CD4-positive, alpha-beta memory T cell (primary cell): ENCODE measurements around the gene DOK1. TPM values are rescaled to one million over a fixed set of nuclear protein-coding genes. Genes with fewer than 3 reads are reported as not detected.
A peak's percentile ranks its signal among the peaks of the same experiment; 100 is the strongest.

Experiments
- CTCF ChIA-PET: fragments of 350-600 bp; sonication (Branson Sonifier 250); formaldehyde crosslinking; loops from one replicate; lab custom pipeline; 2021; ENCODE audit warnings: inconsistent platforms; ENCODE audit not compliant: partially characterized antibody; lab: Charles Lee
- POLR2A ChIA-PET: fragments of 350-600 bp; sonication (Branson Sonifier 250); formaldehyde crosslinking; loops from one replicate; lab custom pipeline; 2021; ENCODE audit not compliant: partially characterized antibody; lab: Charles Lee
- DNase-seq, 5 donors: peaks; one replicate each; pipeline versions ENCODE4 v3.0.0 to v3.0.0-alpha.2; 2020 to 2022; ENCODE audit warnings: mixed read lengths in 1 of 5
- H3K27ac ChIP-seq: one replicate; pipeline ENCODE4 v1.7.0; 2013; ENCODE audit warnings: low read depth, low read length
- H3K27me3 ChIP-seq: 2 replicates; pipeline ENCODE4 v1.7.0; 2013; ENCODE audit warnings: mild to moderate bottlenecking, low read length, moderate library complexity; ENCODE audit not compliant: insufficient read depth
- H3K36me3 ChIP-seq: 2 replicates; pipeline ENCODE4 v1.7.0; 2013; ENCODE audit warnings: mild to moderate bottlenecking, low read length, moderate library complexity; ENCODE audit not compliant: insufficient read depth
- H3K4me1 ChIP-seq: 2 replicates; pipeline ENCODE4 v1.7.0; 2013; ENCODE audit warnings: mild to moderate bottlenecking, low read length, moderate library complexity; ENCODE audit not compliant: insufficient read depth
- H3K4me3 ChIP-seq, 2 donors: one replicate each; pipeline ENCODE4 v1.7.0; 2013; ENCODE audit warnings: low read length in 2 of 2, mild to moderate bottlenecking in 1 of 2
- H3K9me3 ChIP-seq, 2 donors: one replicate each; pipeline ENCODE4 v1.7.0; 2013; ENCODE audit warnings: low read length in 2 of 2, control low read depth in 1 of 2; ENCODE audit not compliant: control insufficient read depth in 1 of 2
- H3K27ac Mint-ChIP-seq, 7 donors: one replicate each; pipeline ENCODE4 v1.8.0; 2020 to 2021; ENCODE audit warnings: mixed read lengths in 7 of 7, mild to moderate bottlenecking in 6 of 7, inconsistent platforms in 3 of 7, moderate library complexity in 3 of 7
- H3K27me3 Mint-ChIP-seq, 2 donors: one replicate each; pipeline ENCODE4 v1.8.0; 2020 to 2021; ENCODE audit warnings: mixed read lengths in 2 of 2
- H3K36me3 Mint-ChIP-seq, 2 donors: one replicate each; pipeline ENCODE4 v1.8.0; 2020 to 2021; ENCODE audit warnings: mixed read lengths in 2 of 2, inconsistent platforms in 1 of 2, mild to moderate bottlenecking in 1 of 2
- H3K4me1 Mint-ChIP-seq, 4 donors: one replicate each; pipeline ENCODE4 v1.8.0; 2020 to 2021; ENCODE audit warnings: mixed read lengths in 4 of 4, mild to moderate bottlenecking in 1 of 4
- H3K4me3 Mint-ChIP-seq, 8 donors: one replicate each; pipeline ENCODE4 v1.8.0; 2020 to 2021; ENCODE audit warnings: mixed read lengths in 8 of 8, mild to moderate bottlenecking in 7 of 8, moderate library complexity in 6 of 8, inconsistent platforms in 3 of 8
- H3K9me3 Mint-ChIP-seq, 8 donors: one replicate each; pipeline ENCODE4 v1.8.0; 2020 to 2021; ENCODE audit warnings: mixed read lengths in 8 of 8, mild to moderate bottlenecking in 5 of 8, inconsistent platforms in 3 of 8, moderate library complexity in 1 of 8
- intact Hi-C: fragments of 100-400 bp; cut with micrococcal nuclease; formaldehyde crosslinking; loops from one replicate; pipeline ENCODE4 v1.15.1; 2023
- polyA plus RNA-seq, 2 donors: library from polyadenylated mRNA; unstranded; fragments of 300-500 nt; fragmentation: Illumina TruSeq; gene quantifications; one replicate each; pipeline ENCODE4 v1.2.3, GENCODE V29; 2021
- total RNA-seq, 2 experiments: library from RNA; stranded (reverse); gene quantifications; one replicate each; pipeline ENCODE4 v1.2.3, GENCODE V29; 2021

The DOK1 gene
- total and polyA plus RNA-seq, 4 experiments from 2014 or later: 14.2 to 35.7 (median 30.8) TPM

DNA sequence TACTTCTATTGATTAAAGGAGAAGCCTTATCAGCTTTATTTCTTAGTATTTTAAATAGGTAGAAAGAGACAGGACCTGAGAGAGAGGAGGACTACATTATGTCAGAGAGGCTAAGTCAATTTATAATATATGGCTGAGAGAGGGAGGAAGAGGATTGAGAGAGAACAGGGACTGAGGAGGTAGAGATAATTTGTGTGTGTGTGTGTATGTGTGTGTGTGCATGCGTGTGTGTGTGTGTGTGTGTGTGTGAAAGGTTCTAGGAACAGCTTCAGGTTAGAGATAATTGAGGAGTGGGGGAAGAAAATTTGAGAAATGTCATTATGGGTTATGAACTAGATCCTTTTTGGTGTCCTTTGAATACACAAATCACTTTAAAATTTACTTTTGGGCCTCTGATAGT is 15.2 kb downstream of the DOK1 start:
- Histone ChIP-seq H3K4me1 (peaks cover 15% of the 10 kb centered on the region), H3K27me3 (no peaks in the 10 kb centered on the region), H3K9me3 (no peaks in the 10 kb centered on the region), H3K36me3 (no peaks in the 10 kb centered on the region), H3K4me3 (no peak overlapping the region), H3K27ac (no peak overlapping the region)
- peaks cover 2 to 11% of the 10 kb centered on the region in 2 donors for H3K27me3 Mint-ChIP-seq
- no peaks in the 10 kb centered on the region for H3K36me3 Mint-ChIP-seq
- H3K4me3 Mint-ChIP-seq: no peak overlapping the region
- H3K27ac Mint-ChIP-seq: no peak overlapping the region
- ChIA-PET POLR2A (interaction anchor here (0.8 kb wide), 1 partner anchor 18 kb away, joined by 5 read pairs; no protein-coding TSS in a partner anchor), CTCF (no interaction called here)
- intact Hi-C loops: no loop called here
- peaks cover 12 to 14% (median 13%) of the 10 kb centered on the region in 4 donors for H3K4me1 Mint-ChIP-seq
- no peak for DNase-seq
- H3K9me3 Mint-ChIP-seq: peaks cover 0 to 4% (median 0%) of the 10 kb centered on the region in 8 donors

- no peaks in the 10 kb centered on the region for H3K36me3 ChIP-seq
- Mint-ChIP-seq H3K27me3 (peaks cover 1 to 9% of the 10 kb centered on the region in 2 donors), H3K4me1 (peaks cover 13 to 17% (median 14%) of the 10 kb centered on the region in 4 donors), H3K9me3 (peaks cover 0 to 4% (median 0%) of the 10 kb centered on the region in 8 donors), H3K4me3 (no peak overlapping the region), H3K36me3 (no peaks in the 10 kb centered on the region), H3K27ac (no peak overlapping the region)
- ChIA-PET CTCF (interaction anchor here (0.7 to 1.6 kb wide), 2 partner anchors 18 to 21 kb away, joined by 3 to 6 read pairs; no protein-coding TSS in a partner anchor), POLR2A (no interaction called here)
- intact Hi-C loops: no loop called here
- H3K4me1 ChIP-seq: peaks cover 15% of the 10 kb centered on the region
- no peak overlapping the region for H3K4me3 ChIP-seq
- no peaks in the 10 kb centered on the region for H3K9me3 ChIP-seq
- DNase-seq: no peak
- H3K27ac ChIP-seq: no peak overlapping the region
- H3K27me3 ChIP-seq: no peaks in the 10 kb centered on the region
Observed at GRCh38 chr2:74571058-74571457, 16.5 kb downstream of the DOK1 start.

- Mint-ChIP-seq H3K9me3 (peaks cover 0 to 4% (median 0%) of the 10 kb centered on the region in 8 donors), H3K27ac (no peak overlapping the region), H3K36me3 (no peaks in the 10 kb centered on the region), H3K27me3 (peaks cover 1 to 12% of the 10 kb centered on the region in 2 donors), H3K4me3 (no peak overlapping the region), H3K4me1 (peaks cover 13 to 17% (median 14%) of the 10 kb centered on the region in 4 donors)
- H3K4me3 ChIP-seq: no peak overlapping the region
- intact Hi-C loops: no loop called here
- no peaks in the 10 kb centered on the region for H3K36me3 ChIP-seq
- H3K4me1 ChIP-seq: peaks cover 15% of the 10 kb centered on the region
- ChIA-PET POLR2A (interaction anchor here (1.1 kb wide), 1 partner anchor 13 kb away, joined by 3 read pairs; no protein-coding TSS in a partner anchor), CTCF (interaction anchor here (1.6 kb wide), 1 partner anchor 16 kb away, joined by 6 read pairs; no protein-coding TSS in a partner anchor)
- H3K27ac ChIP-seq: no peak overlapping the region
- no peak for DNase-seq
- H3K9me3 ChIP-seq: no peaks in the 10 kb centered on the region
- no peaks in the 10 kb centered on the region for H3K27me3 ChIP-seq
Observed at GRCh38 chr2:74572178-74572925, 17.8 kb downstream of the DOK1 start.

DNA sequence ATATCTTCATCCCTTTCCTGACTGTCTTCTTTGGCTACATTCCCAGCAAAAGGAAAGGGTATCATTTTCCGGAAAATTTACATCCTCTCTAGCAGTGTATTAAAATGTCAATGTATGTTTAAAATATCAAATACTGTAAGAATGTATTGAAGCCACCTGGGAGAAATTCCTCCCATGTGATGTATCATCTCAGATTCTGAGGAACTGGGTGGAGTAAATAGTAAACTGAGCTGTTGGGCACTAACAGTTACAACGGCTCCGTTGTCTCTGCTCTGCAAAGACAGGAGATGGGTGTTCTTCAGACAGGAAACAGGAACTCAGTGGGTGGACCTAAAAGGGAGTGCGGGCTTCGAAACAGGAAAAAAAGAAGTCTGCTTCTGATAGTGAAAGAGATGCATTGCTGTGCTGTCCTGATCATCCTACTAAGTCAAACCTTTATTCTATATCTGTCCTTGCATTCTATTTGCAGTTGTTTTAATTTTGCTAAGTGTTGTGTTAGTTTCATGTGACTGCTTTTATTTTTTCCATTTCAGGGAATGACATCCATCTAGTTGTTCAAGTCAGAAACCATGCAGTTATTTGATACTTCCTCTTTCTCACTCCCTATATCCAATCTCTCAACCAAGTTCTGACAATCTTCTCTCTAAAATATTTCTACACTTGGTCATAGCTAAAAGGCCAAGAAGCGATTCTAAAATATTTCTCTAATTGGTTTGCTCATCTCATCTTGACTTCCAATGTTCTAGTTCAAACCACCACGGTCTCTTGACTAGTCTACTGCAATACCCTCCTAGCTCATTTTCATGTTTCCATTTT is 19.4 kb downstream of the DOK1 start:
- Mint-ChIP-seq H3K4me1 (peaks cover 13 to 17% (median 14%) of the 10 kb centered on the region in 4 donors), H3K9me3 (peaks cover 0 to 4% (median 0%) of the 10 kb centered on the region in 8 donors), H3K27me3 (peaks cover 0 to 10% of the 10 kb centered on the region in 2 donors), H3K36me3 (no peaks in the 10 kb centered on the region), H3K27ac (peak overlapping the region; percentile 58 to 83 (median 80)), H3K4me3 (peak overlapping the region; percentile 12 to 87 (median 78))
- intact Hi-C loops: no loop called here
- no peaks in the 10 kb centered on the region for H3K27me3 ChIP-seq
- peak overlapping the region in 1 of 2 donors; percentile 42 for H3K4me3 ChIP-seq
- H3K27ac ChIP-seq: no peak overlapping the region
- peak in 4 of 5 donors; percentile 25 to 37 (median 30) for DNase-seq
- no peaks in the 10 kb centered on the region for H3K36me3 ChIP-seq
- CTCF ChIA-PET: interaction anchor here (2.6 to 2.8 kb wide), 3 partner anchors 10 to 15 kb away, joined by 9 to 19 read pairs (median 17); no protein-coding TSS in a partner anchor
- POLR2A ChIA-PET: interaction anchor here (0.6 to 2.4 kb wide), 7 partner anchors 12 to 119 kb away, joined by 3 to 13 read pairs (median 5); partner anchors contain the start of genes AUP1, CCDC142, HTRA2 and INO80B
- peaks cover 15% of the 10 kb centered on the region for H3K4me1 ChIP-seq
- no peaks in the 10 kb centered on the region for H3K9me3 ChIP-seq

DNA sequence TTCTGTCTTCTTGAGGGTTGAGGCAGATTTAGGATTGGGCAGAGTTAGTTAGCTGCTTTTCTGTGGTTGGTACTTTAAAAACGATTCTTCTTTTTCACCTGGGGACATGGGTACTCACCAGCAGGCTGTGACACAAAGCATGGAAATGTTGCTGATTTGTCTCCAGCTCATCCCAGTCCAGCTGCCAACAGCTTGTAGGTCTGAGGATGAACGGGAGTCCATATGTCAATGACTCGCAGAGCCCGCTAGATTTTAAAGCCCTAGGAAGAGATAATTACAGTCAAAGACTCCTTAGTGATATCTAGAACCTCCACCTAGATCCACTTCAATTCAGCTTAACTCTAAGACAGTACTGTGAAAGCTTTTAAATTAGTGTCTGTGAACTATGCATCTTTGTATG is 20.8 kb downstream of the DOK1 start:
- intact Hi-C loops: no loop called here
- no peak for DNase-seq
- Histone ChIP-seq H3K36me3 (no peaks in the 10 kb centered on the region), H3K4me3 (no peak overlapping the region), H3K4me1 (peaks cover 15% of the 10 kb centered on the region), H3K9me3 (no peaks in the 10 kb centered on the region), H3K27ac (no peak overlapping the region), H3K27me3 (no peaks in the 10 kb centered on the region)
- Mint-ChIP-seq H3K27ac (no peak overlapping the region), H3K4me1 (peaks cover 13 to 17% (median 14%) of the 10 kb centered on the region in 4 donors), H3K36me3 (no peaks in the 10 kb centered on the region), H3K9me3 (peaks cover 0 to 4% (median 0%) of the 10 kb centered on the region in 8 donors), H3K4me3 (no peak overlapping the region), H3K27me3 (peaks cover 3 to 17% of the 10 kb centered on the region in 2 donors)
- ChIA-PET POLR2A (interaction anchor here (0.5 to 2.4 kb wide), 4 partner anchors 11 to 45 kb away, joined by 3 to 13 read pairs (median 5); partner anchors contain the start of genes AUP1 and HTRA2), CTCF (interaction anchor here (2.6 to 2.8 kb wide), 3 partner anchors 9 to 14 kb away, joined by 9 to 19 read pairs (median 17); no protein-coding TSS in a partner anchor)

DNA sequence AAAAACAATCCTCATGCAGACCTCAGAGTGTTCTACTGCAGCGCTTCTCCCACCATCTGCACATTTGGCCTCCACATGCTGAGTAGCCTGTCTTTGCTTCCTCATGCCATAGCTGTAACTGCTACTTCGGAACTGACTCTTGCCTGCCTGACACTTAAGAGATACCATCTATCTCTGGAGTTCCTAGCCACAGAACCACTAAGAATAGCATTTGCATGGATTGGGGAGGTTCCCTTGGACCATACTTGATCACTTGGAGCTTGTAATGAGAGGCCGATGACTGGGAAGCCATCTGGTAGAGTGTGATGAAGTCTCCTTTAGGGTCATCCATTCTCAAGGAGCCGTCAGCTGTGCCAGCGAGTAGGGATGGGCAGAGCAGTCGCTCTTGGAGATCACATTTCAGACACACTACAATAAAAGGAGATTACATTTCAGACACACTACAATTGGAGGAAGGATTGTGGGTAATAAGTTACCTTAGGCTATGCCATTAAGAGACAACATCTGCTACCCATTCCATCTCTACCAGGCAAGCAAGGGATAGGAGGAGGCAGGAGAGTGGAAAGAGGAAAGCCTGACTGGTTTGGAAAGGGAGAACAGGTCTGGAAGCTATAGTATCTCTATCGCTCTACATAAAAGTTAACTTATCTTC is 21.8 kb downstream of the DOK1 start:
- CTCF ChIA-PET: interaction anchor here (0.9 to 4.0 kb wide), 6 partner anchors 8 to 94 kb away, joined by 3 to 26 read pairs (median 7); partner anchors contain the start of genes CCDC142 and TTC31

More for the DNA sequence above, 21.8 kb downstream of the DOK1 start:
- Histone ChIP-seq H3K4me3 (no peak overlapping the region), H3K27me3 (no peaks in the 10 kb centered on the region), H3K27ac (no peak overlapping the region), H3K36me3 (no peaks in the 10 kb centered on the region), H3K4me1 (peaks cover 15% of the 10 kb centered on the region), H3K9me3 (no peaks in the 10 kb centered on the region)
- peaks cover 13 to 17% (median 14%) of the 10 kb centered on the region in 4 donors for H3K4me1 Mint-ChIP-seq
- H3K36me3 Mint-ChIP-seq: no peaks in the 10 kb centered on the region
- POLR2A ChIA-PET: no interaction called here
- peaks cover 3 to 17% of the 10 kb centered on the region in 2 donors for H3K27me3 Mint-ChIP-seq
- H3K4me3 Mint-ChIP-seq: no peak overlapping the region
- no peak overlapping the region for H3K27ac Mint-ChIP-seq
- H3K9me3 Mint-ChIP-seq: peaks cover 0 to 4% (median 0%) of the 10 kb centered on the region in 8 donors
- DNase-seq: no peak
- intact Hi-C loops: no loop called here
